Measurements from ENCODE around the gene ZNF638.

ZNF638 gene

GRCh38 chr2:71446505-71446904 is 114.9 kb downstream of the ZNF638 start:
- Histone ChIP-seq H3K36me3 (ENCODE audit: insufficient read depth, low read depth, low read length) (no peaks in the 10 kb centered on the region), H3K27me3 (ENCODE audit: insufficient read depth, low read length) (peaks cover 2% of the 10 kb centered on the region; the same call in 1 of the 2 replicates), H3K9me3 (ENCODE audit: insufficient read depth, low read depth, low read length) (no peaks in the 10 kb centered on the region), H3K4me1 (ENCODE audit: insufficient read depth, low read length) (no peaks in the 10 kb centered on the region), H3K4me3 (ENCODE audit: low read length) (no peak overlapping the region), H3K27ac (ENCODE audit: low read length) (no peak overlapping the region), H3K9ac (ENCODE audit: low read depth, low read length) (no peak overlapping the region)

- H3K9ac ChIP-seq (ENCODE audit: low read depth, low read length): no peak overlapping the region
- no peaks in the 10 kb centered on the region for H3K9me3 ChIP-seq (ENCODE audit: insufficient read depth, low read depth, low read length)
- peaks cover 30% of the 10 kb centered on the region for H3K27me3 ChIP-seq (ENCODE audit: insufficient read depth, low read length)
- no peaks in the 10 kb centered on the region for H3K36me3 ChIP-seq (ENCODE audit: insufficient read depth, low read depth, low read length)
- no peak overlapping the region for H3K4me3 ChIP-seq (ENCODE audit: low read length)
- no peak overlapping the region for H3K27ac ChIP-seq (ENCODE audit: low read length)
- peaks cover 10% of the 10 kb centered on the region for H3K4me1 ChIP-seq (ENCODE audit: insufficient read depth, low read length)
Observed at GRCh38 chr2:71449343-71449742, 117.8 kb downstream of the ZNF638 start.

GRCh38 chr2:71451705-71452104 is 120.1 kb downstream of the ZNF638 start:
- H3K27me3 ChIP-seq (ENCODE audit: insufficient read depth, low read length): peaks cover 40% of the 10 kb centered on the region
- H3K4me3 ChIP-seq (ENCODE audit: low read length): no peak overlapping the region
- no peaks in the 10 kb centered on the region for H3K36me3 ChIP-seq (ENCODE audit: insufficient read depth, low read depth, low read length)
- H3K4me1 ChIP-seq (ENCODE audit: insufficient read depth, low read length): peaks cover 32% of the 10 kb centered on the region
- H3K9me3 ChIP-seq (ENCODE audit: insufficient read depth, low read depth, low read length): no peaks in the 10 kb centered on the region
- H3K27ac ChIP-seq (ENCODE audit: low read length): no peak overlapping the region
- H3K9ac ChIP-seq (ENCODE audit: low read depth, low read length): no peak overlapping the region

GRCh38 chr2:71452565-71452964 is 121.0 kb downstream of the ZNF638 start:
- Histone ChIP-seq H3K27ac (ENCODE audit: low read length) (no peak overlapping the region), H3K9me3 (ENCODE audit: insufficient read depth, low read depth, low read length) (no peaks in the 10 kb centered on the region), H3K9ac (ENCODE audit: low read depth, low read length) (no peak overlapping the region), H3K36me3 (ENCODE audit: insufficient read depth, low read depth, low read length) (no peaks in the 10 kb centered on the region), H3K27me3 (ENCODE audit: insufficient read depth, low read length) (peaks cover 40% of the 10 kb centered on the region), H3K4me3 (ENCODE audit: low read length) (0 out of 2 replicates have a peak overlapping the region, but pooled peaks have one; percentile 71), H3K4me1 (ENCODE audit: insufficient read depth, low read length) (peaks cover 36% of the 10 kb centered on the region)

- H3K4me3 ChIP-seq (ENCODE audit: low read length): peak within 1 kb of the TSS; percentile 71
- peaks cover 36% of the 10 kb centered on the region for H3K4me1 ChIP-seq (ENCODE audit: insufficient read depth, low read length)
Observed at GRCh38 chr2:71453404-71454220, 122.0 kb downstream of the ZNF638 start, which contains the start of gene DYSF. DYSF (plus strand) TSS chr2:71453561.

GRCh38 chr2:71454221-71455010 is 122.8 kb downstream of the ZNF638 start:
- Histone ChIP-seq H3K27me3 (ENCODE audit: insufficient read depth, low read length) (peaks cover 40% of the 10 kb centered on the region), H3K36me3 (ENCODE audit: insufficient read depth, low read depth, low read length) (no peaks in the 10 kb centered on the region), H3K9ac (ENCODE audit: low read depth, low read length) (peak overlapping the region; percentile 60; the same call in 1 of the 2 replicates), H3K4me3 (ENCODE audit: low read length) (peak overlapping the region; percentile 71), H3K9me3 (ENCODE audit: insufficient read depth, low read depth, low read length) (no peaks in the 10 kb centered on the region), H3K27ac (ENCODE audit: low read length) (no peak overlapping the region), H3K4me1 (ENCODE audit: insufficient read depth, low read length) (peaks cover 36% of the 10 kb centered on the region)

More at GRCh38 chr2:71453404-71454220, 122.0 kb downstream of the ZNF638 start, which contains the start of gene DYSF:
- no peaks in the 10 kb centered on the region for H3K9me3 ChIP-seq (ENCODE audit: insufficient read depth, low read depth, low read length)
- H3K27me3 ChIP-seq (ENCODE audit: insufficient read depth, low read length): peaks cover 40% of the 10 kb centered on the region
- H3K9ac ChIP-seq (ENCODE audit: low read depth, low read length): peak within 1 kb of the TSS; percentile 60; the same call in 1 of the 2 replicates
- no peaks in the 10 kb centered on the region for H3K36me3 ChIP-seq (ENCODE audit: insufficient read depth, low read depth, low read length)
- H3K27ac ChIP-seq (ENCODE audit: low read length): no peak within 1 kb of the TSS

GRCh38 chr2:71455011-71455740 is 123.6 kb downstream of the ZNF638 start:
- Histone ChIP-seq H3K4me3 (ENCODE audit: low read length) (peak overlapping the region; percentile 71; the same call in 1 of the 2 replicates), H3K4me1 (ENCODE audit: insufficient read depth, low read length) (peaks cover 36% of the 10 kb centered on the region), H3K36me3 (ENCODE audit: insufficient read depth, low read depth, low read length) (no peaks in the 10 kb centered on the region), H3K27me3 (ENCODE audit: insufficient read depth, low read length) (peaks cover 40% of the 10 kb centered on the region), H3K9me3 (ENCODE audit: insufficient read depth, low read depth, low read length) (no peaks in the 10 kb centered on the region), H3K27ac (ENCODE audit: low read length) (peak overlapping the region; percentile 83), H3K9ac (ENCODE audit: low read depth, low read length) (peak overlapping the region; percentile 82; the same call in 1 of the 2 replicates)

- Histone ChIP-seq H3K4me3 (ENCODE audit: low read length) (peak overlapping the region; percentile 71), H3K4me1 (ENCODE audit: insufficient read depth, low read length) (peaks cover 36% of the 10 kb centered on the region)
Observed at GRCh38 chr2:71455741-71456569, 124.4 kb downstream of the ZNF638 start.

GRCh38 chr2:71456617-71457016 is 125.0 kb downstream of the ZNF638 start:
- peak overlapping the region; percentile 82; the same call in 1 of the 2 replicates for H3K9ac ChIP-seq (ENCODE audit: low read depth, low read length)
- H3K4me1 ChIP-seq (ENCODE audit: insufficient read depth, low read length): peaks cover 39% of the 10 kb centered on the region
- H3K27me3 ChIP-seq (ENCODE audit: insufficient read depth, low read length): peaks cover 41% of the 10 kb centered on the region
- H3K36me3 ChIP-seq (ENCODE audit: insufficient read depth, low read depth, low read length): no peaks in the 10 kb centered on the region
- no peaks in the 10 kb centered on the region for H3K9me3 ChIP-seq (ENCODE audit: insufficient read depth, low read depth, low read length)
- peak overlapping the region; percentile 83 for H3K27ac ChIP-seq (ENCODE audit: low read length)
- H3K4me3 ChIP-seq (ENCODE audit: low read length): peak overlapping the region; percentile 71

More at GRCh38 chr2:71455741-71456569, 124.4 kb downstream of the ZNF638 start:
- Histone ChIP-seq H3K27ac (ENCODE audit: low read length) (peak overlapping the region; percentile 83), H3K36me3 (ENCODE audit: insufficient read depth, low read depth, low read length) (no peaks in the 10 kb centered on the region), H3K9ac (ENCODE audit: low read depth, low read length) (peak overlapping the region; percentile 82; the same call in 1 of the 2 replicates), H3K27me3 (ENCODE audit: insufficient read depth, low read length) (peaks cover 40% of the 10 kb centered on the region), H3K9me3 (ENCODE audit: insufficient read depth, low read depth, low read length) (no peaks in the 10 kb centered on the region)

GRCh38 chr2:71457123-71457915 is 125.7 kb downstream of the ZNF638 start:
- Histone ChIP-seq H3K9ac (ENCODE audit: low read depth, low read length) (peak overlapping the region; percentile 82; the same call in 1 of the 2 replicates), H3K27me3 (ENCODE audit: insufficient read depth, low read length) (peaks cover 39% of the 10 kb centered on the region), H3K36me3 (ENCODE audit: insufficient read depth, low read depth, low read length) (no peaks in the 10 kb centered on the region), H3K4me3 (ENCODE audit: low read length) (no peak overlapping the region), H3K4me1 (ENCODE audit: insufficient read depth, low read length) (peaks cover 38% of the 10 kb centered on the region), H3K9me3 (ENCODE audit: insufficient read depth, low read depth, low read length) (no peaks in the 10 kb centered on the region), H3K27ac (ENCODE audit: low read length) (no peak overlapping the region)

Data from iPS-20b (cell line).